HG03460 (cell line): ENCODE results near the gene MAP4.
"Not testable (repeated sequence)": the region's sequence is repeated elsewhere in the genome, so short reads cannot be mapped to it uniquely, and the experiment has no call there.

Experiments used
- ATAC-seq: cut with Tn5 transposase; IDR thresholded peaks from one replicate; pipeline ENCODE4 v1.9.1; 2021; ENCODE audit not compliant: unreplicated experiment

MAP4 gene

DNA sequence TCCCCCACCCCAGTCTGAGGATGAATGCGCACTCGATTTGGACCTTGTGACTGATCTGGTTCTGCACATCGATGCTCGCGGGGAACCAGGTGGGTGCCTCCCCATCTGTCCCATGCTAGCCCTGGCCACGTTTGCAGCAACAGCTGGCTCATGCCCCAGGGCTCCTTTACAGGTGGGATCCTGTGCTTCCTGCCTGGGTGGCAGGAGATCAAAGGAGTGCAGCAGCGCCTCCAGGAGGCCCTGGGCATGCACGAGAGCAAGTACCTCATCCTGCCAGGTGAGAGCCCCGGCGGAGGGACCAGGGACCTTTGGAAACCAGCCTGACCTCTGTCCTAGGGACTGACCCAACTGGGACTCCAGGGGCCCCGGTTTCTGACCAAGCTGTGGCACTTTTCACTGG lies 169.0 kb downstream of the MAP4 start:
- ATAC-seq = no peak

DNA sequence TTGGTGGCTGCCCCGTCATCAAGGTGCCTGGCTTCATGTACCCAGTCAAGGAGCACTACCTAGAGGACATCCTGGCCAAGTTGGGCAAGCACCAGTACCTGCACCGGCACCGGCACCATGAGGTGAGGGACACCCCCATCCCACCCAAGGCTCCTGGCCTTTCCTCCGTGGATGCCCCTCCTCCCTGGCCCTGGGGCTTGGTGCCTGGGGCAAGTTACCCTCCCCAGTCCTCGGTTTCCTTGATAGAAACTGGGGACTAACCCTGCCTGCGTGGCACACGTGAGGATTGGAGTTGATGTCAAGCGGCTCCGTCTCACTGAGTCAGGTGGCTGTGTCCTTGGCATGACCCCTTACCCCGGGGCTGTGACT lies 169.4 kb downstream of the MAP4 start:
- no peak for ATAC-seq

DNA sequence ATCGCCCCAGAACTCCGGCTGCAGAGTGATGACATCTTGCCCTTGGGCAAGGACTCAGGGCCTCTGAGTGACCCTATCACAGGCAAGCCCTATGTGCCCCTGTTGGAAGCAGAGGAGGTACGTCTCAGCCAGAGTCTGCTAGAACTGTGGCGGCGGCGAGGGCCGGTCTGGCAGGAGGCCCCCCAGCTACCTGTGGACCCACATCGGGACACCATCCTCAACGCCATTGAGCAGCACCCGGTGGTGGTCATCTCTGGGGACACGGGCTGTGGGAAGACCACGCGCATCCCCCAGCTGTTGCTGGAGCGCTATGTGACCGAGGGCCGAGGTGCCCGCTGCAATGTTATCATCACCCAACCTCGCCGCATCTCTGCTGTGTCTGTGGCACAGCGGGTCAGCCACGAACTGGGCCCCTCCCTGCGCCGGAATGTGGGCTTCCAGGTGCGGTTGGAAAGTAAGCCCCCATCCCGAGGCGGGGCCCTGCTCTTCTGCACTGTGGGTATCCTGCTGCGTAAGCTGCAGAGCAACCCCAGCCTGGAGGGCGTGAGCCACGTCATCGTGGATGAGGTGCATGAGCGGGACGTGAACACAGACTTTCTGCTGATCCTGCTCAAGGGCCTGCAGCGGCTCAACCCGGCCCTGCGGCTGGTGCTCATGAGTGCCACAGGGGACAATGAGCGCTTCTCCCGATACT lies 169.9 kb downstream of the MAP4 start:
- ATAC-seq = no peak

DNA sequence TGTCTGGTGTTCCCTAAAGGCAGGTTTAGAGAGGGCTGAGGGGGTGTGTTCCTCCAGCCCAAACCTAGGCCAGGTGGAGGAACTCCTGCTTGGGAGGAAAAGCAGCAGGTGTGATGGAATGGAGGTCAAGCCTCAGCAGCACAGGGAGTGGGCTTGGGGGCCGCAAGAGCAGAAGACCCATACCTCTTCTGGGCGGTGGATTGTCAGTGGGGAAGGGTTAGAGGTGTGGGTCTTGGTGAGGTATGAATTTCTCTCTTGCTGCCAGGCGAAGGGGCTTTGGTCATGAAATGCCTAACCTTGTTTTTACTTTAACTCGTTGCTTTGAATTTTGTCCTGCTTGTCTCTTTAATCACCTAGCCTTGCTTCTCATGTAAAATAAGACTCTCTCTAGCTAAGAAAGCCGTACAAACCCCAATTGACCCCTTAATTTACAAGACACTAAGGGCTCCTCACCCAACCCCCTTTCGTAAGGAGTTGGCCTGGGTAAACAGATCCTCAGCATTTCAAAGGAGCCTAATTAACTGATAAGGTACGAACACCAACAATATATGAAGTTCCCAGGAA lies 174.3 kb downstream of the MAP4 start:
- ATAC-seq = no peak

DNA sequence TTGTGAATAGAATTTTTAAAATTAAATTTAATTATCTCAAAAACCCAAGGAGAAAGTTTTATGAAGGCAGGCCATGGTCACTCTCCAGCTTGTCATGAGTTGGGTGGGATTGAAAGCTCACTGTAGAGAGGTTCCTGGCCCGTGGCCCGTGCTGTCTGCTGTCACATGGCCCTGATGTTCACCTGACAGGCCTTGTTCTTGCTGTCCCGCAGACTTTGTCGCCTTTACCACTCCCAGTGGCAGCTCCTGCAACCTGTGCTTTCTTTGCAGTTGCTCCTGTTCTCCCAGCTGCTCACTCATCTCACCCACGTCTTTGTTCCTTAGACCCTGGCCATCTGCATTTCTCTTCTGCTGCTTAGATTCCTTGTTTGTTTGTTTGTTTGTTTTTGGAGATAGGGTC lies 177.7 kb downstream of the MAP4 start:
- no peak for ATAC-seq

DNA sequence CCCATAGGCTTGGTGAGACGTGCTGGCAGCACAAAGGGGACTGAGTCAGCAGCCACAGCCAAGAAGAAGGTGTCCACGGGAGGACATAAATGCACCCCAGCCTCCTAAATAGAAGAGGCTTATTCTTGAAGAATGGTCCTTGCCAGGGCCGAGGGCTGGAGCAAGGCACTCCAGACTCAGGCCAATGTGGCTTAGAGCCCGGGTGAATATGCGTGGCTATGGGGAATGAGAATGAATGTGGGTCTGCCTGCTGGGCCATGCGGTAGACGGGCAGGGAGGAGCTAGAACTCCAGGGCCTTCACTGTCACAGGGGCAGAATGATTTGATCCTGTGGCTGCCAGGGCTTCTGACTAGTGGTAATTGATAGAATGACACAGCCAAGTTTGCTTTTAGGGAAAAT lies 179.2 kb downstream of the MAP4 start:
- ATAC-seq = no peak

DNA sequence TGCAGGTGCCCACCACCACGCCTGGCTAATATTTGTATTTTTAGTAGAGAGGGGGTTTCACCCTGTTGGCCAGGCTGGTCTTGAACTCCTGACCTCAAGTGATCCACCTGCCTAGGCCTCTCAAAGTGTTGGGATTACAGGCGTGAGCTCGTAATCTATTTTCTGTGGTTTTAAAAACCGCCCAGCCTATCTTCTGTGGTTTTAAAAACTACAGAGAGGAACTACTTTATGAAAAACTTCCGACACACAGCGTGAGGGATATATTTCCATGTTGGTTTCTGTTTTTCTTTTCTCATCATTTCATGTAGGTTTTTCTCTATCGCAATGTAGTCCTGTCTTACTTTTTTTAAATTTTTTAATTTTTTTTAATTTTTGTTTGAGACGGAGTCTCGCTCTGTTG lies 186.7 kb downstream of the MAP4 start:
- ATAC-seq = not testable (repeated sequence)

DNA sequence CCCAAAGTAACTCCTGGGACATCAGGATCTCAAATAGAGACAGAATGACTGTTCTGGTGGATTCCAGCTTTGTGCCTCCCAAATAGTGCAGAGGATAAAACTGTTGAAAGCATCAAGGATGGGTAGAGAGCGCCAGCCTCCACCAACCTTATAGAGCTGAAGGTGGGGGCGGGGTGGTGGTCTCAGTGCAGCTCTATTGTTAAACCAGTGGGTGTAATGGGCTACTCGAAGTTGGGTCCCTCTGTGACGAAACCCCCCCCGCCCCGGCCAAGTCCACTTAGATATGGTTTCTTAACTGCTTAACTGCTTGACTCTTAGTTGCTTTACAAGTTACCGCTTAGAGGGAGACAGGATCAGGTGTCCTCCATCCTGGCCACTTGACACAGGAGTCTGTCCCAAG lies 190.6 kb downstream of the MAP4 start:
- ATAC-seq = no peak

DNA sequence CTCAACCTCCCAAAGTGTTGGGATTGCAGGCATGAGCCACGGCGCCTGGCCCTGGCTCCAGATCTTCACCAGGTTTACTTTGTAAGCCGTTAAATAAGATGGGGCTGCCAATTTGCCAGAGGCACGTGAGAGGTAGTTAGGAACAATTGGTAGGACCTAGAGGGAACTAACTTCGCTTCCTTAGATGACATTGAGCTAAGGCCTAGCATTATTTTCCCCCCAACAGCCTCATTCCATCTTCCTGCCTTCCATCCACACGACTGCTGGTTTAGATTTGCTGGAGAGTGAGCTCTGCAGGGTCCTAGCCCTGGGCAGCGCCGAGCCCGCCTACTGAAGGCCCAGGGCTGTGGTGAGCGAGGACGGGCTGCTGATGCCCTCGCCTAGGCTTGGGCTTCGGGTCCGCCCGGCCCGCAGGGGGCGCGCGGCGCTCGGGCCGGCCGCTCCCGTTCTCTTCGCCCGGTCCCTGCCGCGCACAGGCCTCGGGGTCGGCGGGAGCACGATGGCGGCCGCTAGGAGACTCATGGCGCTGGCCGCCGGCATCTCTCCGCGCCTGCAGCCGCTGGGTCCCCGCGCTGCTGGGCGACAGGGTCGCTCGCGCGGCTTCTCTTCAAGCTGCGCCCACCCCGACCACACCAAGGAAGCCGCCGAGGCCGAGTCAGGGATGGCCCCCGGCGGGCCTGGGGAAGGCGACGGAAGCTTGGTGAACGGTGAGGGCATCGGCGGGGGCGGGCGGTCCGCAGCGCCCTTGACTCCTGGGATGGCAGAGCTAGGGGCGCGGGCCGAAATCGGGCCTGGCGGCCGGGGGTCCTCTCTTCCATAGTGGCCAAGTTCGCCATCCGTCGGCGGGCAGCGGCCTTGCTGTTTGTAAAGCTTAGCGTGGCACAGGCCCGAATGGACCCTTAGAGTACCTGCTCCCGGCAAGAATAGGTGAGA lies 191.4 kb downstream of the MAP4 start:
- ATAC-seq = peak; percentile 85

DNA sequence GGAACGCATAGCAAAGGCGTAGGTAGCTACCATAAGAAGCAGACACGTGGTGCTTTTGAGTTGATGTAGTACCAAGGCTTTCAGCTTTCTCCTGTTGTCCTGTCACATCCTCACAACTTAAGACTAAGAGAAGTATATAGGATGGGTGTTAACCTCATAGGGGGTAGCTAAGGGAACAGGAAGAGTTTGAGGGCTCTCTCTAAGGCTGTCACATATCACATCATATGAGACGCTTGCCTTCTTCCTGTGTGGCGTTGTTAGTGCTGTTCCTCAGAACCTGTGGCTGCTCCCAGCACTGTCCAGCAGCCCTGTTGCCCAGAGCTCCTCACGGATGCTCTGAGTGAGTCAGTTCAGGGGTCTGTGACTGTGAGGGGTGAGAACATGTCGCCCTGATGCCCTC lies 198.6 kb downstream of the MAP4 start:
- ATAC-seq = no peak

DNA sequence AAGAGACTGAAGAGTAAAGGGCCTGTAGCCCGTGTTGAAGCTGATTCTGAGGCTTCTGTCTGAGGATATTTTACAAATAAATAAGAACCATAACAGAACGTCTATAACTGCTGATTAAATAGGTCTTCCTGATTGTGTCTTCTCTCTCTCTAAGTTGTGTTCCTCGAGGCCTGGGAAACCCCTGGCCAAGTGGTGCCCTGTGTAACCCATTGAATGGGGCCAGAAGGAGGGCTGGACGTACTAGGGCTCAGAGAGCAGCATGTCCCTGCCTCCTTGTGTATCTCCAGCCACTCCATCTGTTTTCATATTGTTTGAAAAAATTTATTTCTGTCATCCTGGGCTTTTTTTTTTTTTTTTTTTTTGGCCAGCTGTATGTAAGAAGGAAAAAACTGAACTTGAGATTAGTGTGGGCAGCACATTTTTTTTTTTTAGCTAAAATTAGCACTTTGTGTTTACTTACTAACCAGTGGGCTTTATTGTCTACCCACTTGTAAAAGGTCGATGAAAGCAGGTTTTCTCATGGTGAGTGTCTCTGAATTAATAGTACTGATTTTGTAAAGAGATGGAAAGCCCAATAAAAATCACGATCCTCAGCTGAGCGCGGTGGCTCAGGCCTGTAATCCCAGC lies 202.6 kb downstream of the MAP4 start:
- ATAC-seq = no peak

DNA sequence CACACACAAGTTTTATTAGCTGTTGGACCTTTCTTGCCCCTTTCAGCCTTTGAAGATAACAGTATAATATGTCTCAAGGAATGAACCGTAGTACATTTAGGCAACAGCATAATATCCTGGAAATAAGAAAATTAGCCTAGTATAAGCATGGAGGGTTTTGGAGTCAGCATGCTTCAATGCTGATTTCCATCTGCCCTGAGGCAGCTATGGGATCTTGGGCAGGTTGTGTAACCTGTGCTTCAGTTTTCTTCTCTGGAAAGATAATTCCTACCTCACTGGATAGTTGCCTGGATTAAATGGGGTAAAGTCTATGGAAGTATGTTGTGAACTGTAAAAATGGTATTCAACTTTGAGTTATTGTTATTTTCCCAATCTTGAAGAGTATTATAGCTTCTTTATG lies 211.6 kb downstream of the MAP4 start:
- ATAC-seq = no peak

DNA sequence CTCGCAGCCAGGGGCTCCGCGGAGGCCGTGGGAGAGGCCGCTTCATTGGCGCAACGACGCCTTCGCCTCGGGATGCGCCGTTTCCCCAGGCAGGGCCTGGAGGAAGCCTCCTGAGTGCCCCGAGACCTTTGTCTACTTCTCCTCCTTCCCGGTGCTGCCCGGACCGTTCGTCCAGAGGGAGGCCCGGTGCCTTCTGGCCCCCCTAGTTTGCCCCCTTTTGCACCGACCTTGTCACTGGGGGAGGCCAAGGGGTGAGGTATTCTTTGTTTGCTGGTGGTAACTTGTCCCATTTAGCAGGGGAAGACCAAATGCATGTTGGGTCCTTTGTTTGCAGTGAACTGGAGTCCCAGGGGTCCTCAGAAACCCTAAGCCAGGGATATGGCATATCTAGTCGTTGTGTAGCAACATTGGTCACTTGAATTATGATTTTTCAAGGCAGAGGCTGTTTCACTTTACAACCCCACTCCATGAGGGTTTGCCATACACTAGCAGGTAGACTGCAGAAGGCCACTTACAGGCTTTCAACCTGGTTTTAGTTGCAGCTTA lies 212.7 kb downstream of the MAP4 start:
- no peak for ATAC-seq

DNA sequence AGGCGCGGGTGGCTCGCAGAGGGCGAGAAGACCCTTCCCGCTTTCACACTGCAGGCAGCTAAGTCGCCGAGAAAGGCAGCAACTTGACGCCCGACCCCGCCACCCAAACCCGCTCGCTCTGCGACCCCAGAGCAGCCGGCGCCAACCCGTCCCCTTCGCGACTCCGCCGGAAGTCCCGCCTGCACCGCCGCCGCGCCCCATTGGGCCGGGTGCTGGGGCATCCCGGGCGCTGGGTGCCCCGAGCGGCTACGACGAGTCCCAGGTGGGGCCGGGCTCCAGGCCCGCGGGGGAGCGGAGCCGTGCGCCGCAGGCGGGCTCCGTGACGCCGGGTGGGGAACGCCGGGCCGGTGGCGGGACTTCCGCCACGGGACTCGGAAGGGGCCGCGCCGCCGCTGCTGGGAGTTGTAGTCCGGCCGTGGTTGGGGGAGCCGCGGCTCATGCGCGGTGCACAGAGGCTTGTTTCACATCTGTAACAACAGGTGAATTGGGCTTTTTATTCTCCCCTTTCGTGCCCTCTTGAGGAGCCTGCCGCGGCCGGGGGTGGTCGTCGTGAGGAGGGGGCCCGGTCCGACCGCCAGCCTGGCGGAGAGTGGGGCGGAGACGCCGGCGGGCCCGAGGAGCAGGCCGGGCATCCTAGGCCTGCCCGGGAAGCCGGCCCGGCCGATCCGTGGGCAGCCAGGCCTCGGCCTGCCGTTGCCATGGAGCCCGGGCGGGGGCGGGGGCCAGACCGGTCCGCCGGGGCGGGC lies 213.3 kb downstream of the MAP4 start, which contains the start of gene DHX30:
DHX30 (plus strand) TSS at position 405 of the 746 bp plus-strand sequence. CDS start 7,546 bp downstream, outside the sequence.
- ATAC-seq = peak; percentile 78
